NCI-H187 treated with DMSO at 0.1 percent for 48 hours (cell line): ENCODE measurements around the gene TCEAL4.
A peak's percentile ranks its signal among the peaks of the same experiment; 100 is the strongest.

Experiments
- DNase-seq: peaks from one replicate; lab custom pipeline; 2025; lab: John Stamatoyannopoulos, UW

TCEAL4 gene

DNA sequence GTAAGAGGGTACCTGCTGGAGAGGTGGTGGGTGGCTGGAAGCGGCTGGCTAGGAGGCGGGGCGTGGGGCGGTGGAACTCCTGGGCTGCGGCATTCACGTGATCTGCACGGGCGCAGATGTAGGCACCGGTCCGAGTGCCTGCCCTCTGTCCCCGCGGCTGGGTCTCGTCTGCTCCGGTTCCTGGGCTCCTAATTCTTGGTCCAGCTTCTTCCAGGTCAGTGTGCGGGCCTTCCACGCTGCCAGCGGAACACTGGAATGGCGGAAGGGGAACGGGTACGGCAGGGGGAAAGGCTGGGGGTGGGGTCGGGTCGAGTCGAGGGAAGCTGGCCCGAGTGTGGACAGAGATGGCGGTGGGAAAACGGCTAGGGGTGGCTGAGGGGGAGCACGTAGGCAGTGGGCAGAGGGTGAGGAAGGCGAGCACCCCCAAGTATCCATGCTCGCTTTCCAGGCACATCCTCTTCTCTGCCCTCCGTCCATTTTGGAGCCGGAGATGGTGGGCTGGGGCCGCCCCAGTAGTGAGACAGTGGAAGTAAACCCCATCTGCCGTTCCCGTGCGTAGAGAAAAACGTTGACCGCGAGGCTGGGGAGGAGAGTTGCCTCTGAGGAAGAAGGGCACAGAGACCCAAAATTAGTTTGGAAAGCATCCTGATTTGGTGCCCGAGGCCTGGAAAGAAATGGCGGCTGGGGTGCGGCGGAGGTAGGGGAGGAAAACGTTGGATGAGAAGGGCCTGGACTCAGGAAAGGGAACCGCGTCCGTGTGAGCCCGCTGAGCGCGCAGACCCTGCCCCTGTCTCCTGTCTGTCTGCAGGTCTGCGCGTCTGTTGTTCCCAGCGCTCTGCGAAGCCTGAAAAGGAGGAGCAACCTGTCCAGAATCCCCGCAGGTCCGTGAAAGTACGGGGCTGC, at the start of gene TCEAL4:
Gene TCEAL4 (plus strand): TSS at position 105 of the 903 bp plus-strand sequence. CDS start 1,161 bp downstream, outside the sequence.
- no peak for DNase-seq

DNA sequence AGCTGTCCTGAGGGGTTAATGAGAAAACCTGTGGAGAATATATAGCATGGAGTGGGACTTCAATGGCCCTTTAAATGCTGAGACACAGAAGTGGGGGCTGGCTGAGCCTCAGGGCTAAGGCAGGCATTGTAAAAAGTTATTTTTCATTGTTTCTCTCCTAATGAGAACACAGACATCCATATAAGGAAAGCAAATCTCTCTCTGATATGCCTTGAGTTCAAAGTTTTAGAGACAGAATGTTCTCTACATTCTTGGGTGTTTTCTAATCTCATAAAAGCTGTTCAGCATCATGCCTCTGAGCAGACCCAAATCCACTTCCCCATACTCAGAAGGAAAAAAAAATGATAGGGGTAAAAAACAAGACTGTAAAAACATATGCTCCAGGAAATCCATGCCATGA, 49.2 kb upstream of the TCEAL4 start:
- no peak for DNase-seq

DNA sequence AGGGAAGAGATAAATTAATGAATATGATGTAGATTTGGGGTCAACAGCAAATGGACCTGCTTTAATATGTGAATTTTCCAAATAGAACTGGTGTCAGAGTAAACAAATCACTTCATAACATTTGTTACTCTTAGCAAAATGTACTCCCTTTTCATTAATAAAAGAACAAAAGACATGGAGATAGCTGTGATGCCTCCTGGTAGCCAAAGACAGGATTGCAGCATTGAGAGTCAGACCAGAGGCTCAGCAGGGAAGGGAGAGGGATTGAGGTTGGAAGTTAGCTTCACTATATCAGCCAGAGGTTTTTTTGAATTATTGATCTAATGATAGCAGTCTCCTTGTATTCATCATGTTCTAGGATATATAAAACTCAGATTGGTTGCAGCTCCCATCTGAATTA, 48.6 kb upstream of the TCEAL4 start:
- no peak for DNase-seq

DNA sequence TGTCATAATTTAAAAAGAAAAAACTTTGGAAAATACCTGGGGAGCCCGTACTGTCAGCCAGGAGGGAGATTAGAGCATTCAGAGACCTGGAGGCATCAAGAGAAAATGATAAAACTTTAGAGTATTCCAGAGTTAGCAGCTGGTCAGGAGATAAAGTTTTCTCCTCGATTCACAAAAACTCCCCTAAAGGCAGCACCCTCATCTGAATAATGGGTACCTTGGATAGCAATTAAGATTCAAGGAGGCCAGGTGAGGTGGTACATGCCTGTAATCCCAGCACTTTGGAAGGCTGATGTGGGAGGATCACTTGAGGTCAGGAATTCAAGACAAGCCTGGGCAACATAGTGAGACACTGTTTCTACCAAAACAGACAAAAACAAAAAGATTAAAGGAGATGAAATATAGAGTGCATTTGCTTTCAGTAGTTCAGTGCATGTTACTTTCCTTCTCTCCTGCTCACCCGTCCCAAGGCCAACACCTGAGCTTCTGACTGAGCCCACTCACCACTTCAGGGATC, 47.4 kb upstream of the TCEAL4 start:
- DNase-seq, result no peak

DNA sequence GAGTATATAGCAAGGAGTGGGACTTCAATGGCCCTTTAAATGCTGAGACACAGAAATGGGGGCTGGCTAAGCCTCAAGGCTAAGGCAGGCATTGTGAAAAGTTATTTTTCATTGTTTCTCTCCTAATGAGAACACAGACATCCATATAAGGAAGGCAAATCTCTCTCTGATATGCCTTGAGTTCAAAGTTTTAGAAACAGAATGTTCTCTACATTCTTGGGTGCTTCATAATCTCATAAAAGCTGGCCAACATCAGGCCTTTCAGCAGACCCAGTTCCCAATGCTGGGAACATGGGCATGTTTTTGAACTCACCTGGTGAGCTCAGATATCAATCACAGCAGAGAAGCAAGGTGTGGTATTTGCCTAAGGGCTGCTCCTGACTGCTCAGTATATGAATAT, 46.6 kb upstream of the TCEAL4 start:
- DNase-seq, result no peak

DNA sequence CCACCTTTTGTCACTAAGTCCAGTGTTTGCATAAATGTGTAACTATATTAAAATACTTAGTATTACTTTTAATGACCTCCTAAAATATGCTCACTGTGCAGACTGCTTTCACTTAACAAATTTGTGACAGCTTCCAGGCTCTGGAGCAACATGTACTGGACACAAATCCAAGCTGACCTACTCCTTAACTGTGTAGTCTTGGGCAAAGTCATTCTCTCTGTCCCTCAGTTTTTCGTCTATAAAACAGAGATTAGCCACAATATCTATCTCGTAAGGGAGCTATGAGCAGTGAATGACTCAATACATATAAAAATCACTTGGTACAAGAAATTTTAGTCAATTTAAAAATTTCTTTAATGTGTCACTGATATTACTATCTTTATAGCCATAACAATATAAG, 45.6 kb upstream of the TCEAL4 start:
- DNase-seq, result no peak

DNA sequence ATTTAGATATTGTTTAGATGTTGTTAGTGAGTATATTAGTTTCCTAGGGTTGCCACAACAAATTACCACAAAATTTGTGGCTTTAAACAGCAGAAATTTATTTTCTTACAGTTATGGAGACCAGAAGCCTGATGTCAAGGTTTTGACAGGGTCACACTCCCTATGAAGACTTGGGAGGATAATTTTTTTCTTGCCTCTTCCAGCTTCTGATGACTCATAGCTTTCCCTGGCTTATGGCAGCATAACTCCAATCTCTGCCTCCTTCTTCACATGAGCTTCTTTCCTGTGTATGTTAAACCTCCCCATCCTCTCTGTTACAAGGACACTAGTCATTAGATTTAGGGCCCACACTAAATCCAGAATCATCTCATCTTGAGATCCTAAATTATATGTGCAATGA, 45.2 kb upstream of the TCEAL4 start:
- no peak for DNase-seq

DNA sequence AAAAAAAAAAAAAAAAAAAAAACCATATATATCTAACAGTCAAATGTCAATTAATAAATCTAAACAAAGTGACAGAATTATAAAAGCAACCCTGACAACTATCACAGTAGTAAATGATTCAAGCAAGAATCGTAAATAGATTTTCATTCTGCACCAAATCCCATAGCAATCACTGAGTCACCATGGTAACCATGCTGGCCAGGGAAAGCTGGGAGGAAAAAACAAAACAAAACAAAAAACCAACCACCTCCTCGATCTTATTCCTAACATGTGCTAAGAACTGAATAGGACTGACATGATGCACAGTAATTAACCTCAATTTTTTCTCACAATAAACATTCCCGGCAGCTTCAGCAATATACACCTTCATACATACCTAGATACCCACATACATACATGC, 35.4 kb upstream of the TCEAL4 start:
- no peak for DNase-seq

DNA sequence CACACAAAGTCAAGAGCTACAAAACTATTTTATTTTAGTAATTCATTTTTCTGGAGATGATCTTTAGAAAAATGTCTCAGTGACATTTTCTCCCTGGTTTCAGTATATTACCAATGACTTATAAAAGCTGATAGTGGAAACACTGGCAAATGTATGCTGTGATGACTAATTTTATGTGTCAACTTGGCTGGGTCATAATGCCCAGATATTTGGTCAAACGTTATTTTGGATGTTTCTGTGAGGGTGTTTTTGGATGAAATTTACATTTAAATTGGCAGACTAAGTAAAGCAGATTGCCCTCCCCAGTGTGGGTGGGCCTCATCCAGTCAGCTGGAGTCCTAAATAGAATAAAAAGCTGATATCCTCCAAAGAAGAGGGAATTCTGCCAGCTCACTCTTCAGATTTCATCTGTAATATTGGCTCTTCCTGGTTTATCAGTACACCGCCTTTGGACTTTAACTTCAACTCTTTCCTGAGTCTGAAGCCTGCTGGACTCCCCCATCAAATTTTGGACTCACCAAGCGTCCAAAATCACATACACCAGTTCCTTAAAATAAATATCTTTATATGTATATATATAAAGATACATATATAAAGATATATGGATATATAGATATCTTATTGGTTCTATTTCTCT, 34.8 kb upstream of the TCEAL4 start:
- no peak for DNase-seq

DNA sequence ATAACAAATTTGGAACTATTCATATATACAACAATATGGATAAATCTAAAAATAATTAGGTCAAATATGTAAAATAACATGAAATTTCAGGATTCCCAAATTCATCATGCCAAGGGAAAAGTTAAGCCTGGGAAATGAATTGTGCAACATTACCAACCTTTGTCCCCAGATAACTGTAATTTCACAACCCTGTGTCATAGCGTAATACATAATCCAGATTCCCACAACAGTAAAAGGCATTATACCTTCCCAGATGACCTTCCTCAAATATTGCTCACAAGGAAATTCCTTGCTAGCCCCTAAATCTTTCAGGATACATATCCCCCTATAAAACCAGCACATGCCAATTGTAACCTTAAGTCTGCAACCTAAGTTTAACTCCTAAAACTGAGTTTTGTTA, 33.1 kb upstream of the TCEAL4 start:
- no peak for DNase-seq

DNA sequence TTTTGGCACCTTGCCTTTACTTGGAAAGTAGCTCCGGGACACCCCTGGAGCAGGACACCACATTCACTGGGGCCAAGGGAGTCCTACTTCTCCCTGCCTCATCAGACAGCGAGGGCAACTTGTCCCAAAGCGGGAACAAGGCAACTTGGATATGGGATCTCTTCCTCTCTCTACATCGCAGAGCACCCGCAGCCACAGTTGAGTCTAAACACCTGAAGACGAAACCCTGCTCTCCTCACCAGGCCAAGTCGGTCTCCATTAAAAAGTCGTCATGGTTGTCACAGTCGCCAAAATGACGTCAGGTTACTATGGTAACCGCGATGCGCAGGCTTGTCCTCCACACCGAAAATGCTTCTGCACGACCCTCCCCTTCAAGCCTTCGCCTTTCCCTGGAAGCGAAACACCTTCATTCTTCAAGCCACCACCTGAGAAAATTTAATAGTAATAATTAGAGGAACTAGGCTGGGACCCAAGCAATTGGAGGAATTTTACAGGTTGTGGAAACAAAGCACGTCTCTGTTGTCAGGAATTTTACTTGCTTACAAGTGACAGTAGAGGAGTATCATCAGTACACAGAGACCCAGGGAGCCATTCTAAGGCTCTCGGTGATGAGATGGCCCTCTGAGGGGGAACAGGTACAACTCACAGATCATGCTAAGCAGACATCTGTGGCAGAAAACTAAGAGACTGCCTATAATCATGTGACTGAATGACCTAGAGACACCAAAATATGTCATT, 30.5 kb upstream of the TCEAL4 start:
- no peak for DNase-seq

DNA sequence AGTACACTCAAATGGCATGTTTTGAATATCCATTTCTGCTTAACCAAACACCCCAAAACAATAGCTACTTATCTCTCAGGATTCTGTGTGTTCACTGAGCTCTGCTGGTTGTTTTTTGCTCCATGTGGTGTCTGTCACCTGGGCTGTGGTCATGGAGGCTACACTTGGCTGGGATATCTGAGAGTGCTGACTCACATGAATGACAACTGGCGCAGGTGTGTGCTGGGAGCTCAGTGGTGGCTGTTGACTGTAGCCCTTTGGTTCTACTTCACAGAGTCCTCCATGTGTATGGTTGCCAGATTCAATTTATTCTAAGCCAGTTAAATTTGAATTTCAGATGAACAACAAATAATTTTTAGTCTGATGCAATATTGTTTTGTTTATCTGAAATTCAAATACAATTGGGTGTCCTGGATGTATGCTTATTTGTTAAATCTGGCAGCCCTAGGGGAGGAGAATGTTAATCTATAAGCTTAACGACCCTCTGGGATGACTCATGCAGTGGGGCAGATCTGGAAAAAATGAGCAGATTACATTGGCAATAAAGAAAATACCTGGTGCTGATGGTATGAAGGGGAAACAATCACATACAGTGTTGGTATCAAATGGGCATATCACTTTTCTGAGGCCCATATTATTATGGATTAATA, 28.2 kb upstream of the TCEAL4 start:
- peak; percentile 1 for DNase-seq

DNA sequence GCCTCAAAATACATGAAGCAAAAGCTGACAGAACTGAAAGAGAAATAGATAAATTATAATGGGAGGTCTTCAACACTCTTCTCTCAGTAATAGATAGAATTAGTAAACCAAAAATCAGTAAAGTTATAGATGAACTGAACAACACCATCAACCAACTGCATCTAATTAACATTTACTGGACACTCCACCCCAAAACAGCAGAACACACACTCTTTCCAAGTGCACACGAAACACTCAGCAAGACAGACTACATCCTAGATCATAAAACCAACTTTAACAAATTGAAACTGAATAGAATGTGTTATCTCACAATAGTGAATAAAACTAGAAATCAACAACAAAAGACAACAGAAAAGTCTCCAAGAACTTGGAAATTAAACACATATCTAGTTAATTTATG, 25.1 kb upstream of the TCEAL4 start:
- no peak for DNase-seq

DNA sequence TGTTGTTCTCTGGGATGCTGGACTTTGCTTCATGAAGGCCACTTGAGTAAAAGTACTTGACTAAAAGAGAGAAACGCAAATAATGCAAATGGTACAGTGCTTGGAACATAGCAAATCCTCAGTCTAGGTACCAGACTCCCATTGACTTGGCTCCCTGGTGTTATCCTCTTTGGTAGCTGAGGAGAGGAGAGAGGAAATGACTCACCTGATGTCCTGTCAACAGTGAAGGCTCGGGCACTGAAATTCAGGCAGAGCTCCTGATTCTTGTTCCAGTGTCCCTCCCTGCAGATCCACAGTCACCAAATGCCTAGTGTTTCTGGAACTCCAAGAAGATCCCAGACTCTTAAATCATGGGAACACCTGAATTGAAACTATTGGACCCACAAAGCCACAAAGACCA, 22.5 kb upstream of the TCEAL4 start:
- no peak for DNase-seq

DNA sequence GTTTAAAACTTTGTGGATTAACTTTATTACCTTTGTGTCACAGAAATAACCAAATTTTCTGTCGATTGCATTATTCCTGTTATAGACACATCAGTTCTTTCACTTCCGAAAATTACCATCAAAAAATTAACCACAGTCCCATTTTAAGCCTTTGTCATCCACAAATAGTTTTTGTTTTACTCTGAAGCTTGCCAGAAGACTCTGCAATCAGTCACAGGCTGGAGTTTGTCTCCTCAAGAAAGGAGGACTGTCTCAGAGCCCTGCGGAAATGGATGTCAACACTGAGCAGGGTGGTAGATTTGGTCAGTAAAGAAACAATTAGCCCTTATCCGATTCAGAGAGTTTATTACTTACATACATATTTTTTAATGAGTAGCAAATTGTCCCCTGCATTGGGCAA, 20.1 kb upstream of the TCEAL4 start:
- DNase-seq, result no peak

DNA sequence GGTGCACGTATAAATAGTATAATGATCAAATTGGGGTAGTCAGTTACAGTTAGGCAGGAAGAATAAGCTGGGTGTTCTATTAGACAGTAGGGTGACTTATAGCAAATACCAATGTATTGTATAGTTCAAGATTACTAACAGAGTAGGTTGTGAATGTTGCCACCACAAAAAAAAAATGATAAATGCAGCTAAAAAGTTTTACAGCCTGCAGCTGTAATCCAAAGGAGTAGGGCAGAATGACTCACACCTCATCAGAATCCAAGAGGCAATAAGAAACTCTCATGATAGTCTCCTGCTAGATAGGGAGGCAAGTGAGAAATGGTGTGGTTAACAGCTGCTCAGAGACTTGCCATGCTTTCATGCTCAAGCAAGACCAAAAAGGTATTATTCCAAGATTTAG, 19.6 kb upstream of the TCEAL4 start:
- no peak for DNase-seq

DNA sequence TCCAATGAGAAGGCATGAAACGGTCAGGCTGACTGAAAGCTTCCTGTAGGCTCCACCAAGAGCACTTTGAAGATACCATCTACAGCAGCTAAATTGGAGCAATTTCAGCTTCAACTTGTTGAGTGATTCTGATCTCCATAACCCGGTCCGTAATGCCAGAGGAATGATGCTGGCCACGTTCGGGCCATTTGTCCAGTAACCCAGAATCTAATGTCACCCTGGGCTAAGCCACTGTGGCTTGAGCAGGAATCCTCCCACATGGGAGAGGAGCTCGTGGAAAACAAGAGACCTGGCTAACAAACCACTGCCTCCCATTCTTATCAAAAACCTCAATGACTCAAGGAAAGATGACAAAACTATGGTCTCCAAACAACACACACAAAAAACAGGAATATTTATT, 14.2 kb upstream of the TCEAL4 start:
- no peak for DNase-seq

DNA sequence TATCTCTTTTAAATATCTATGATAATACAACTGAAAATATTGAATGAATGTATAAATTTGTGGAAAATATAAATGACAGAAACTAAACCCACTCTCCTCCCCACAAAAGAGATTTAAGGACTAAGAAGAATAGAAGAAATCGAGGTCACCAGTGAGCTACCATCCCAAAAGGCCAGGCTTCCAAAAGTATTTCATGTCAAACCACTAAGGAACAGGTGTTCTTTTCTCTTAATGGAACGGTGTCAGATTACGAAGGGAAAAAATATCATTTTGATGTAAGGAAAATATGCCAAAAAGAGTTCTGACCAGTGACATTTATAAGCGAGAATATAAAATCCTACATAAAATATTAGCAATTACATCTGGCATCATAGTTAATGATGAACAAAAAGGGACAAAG, 13.6 kb upstream of the TCEAL4 start:
- no peak for DNase-seq

DNA sequence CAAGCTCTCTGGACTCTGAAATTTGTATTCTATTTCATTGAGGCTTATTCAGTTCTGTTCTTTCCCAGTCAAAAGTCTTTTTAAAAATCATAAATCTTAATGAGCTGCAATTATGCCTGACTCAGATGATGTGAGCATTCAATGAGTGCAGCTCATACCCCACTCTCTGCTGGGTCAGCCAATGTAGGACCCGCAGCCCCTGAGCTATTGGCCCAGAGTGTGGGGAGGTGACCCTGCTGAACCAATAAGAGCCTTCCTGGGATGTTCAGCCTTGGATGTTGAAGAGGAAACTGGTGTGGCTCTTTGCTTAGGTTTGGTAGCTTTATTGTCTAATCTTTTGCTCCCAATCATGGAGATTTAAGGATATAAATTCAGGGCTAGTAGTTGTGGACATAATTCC, 12.1 kb upstream of the TCEAL4 start:
- no peak for DNase-seq

DNA sequence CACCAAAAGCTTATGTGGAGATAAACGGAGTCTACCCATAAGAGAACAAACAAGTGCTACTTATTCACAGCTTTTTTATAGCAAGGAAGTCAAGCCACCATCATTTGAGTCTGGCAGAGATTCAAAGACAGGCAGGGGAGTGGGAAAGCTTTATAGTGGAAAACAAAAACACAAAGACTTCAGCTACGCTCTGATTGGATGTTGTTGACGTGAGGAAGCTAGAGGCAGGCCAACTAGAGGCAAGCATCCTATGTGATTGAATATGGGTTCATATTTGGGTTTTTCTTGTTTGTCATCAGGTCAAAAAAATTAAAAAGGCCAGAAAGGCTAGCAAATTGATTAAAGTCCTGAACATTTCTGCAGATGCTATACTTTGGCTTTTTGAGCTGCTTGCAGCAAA, 719 bp upstream of the TCEAL4 start:
- no peak for DNase-seq

DNA sequence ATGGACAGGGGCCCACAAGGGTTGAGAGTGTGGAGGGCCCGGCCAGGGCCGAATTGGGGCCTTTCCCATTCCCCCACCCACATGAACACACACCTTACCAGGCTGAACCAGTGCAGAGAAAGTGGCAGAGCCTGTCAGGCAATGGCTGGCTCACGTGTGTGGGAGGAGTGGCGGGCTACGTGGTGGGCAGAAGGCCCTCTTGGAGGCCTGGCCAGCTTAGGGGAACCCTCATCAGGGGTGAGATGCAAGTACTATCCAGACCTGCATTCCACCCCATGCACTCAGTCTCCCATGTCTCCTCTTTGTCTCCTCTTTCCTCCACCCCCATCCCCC, 965 bp downstream of the TCEAL4 start:
- no peak for DNase-seq

DNA sequence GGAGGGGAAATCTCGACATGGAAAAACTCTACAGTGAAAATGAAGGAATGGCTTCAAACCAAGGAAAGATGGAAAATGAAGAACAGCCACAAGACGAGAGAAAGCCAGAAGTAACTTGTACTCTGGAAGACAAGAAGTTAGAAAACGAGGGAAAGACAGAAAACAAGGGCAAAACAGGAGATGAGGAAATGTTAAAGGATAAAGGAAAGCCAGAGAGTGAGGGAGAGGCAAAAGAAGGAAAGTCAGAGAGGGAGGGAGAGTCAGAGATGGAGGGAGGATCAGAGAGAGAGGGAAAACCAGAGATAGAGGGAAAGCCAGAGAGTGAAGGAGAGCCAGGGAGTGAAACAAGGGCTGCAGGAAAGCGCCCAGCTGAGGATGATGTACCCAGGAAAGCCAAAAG, 1.3 kb downstream of the TCEAL4 start:
- DNase-seq, result no peak
